ENCODE measurements around the gene HAPLN2.

HAPLN2 gene

GRCh38 chr1:156645056-156645455 lies 25.8 kb downstream of the HAPLN2 start:
- no peak for DNase-seq (ENCODE audit: low spot score)

GRCh38 chr1:156645666-156646065 lies 26.5 kb downstream of the HAPLN2 start:
- no peak for DNase-seq (ENCODE audit: low spot score)

GRCh38 chr1:156646738-156647211 lies 27.6 kb downstream of the HAPLN2 start:
- no peak for DNase-seq (ENCODE audit: low spot score)

- no peak for DNase-seq (ENCODE audit: low spot score)
Measured at GRCh38 chr1:156647351-156647750, 28.1 kb downstream of the HAPLN2 start.

- DNase-seq (ENCODE audit: low spot score) = no peak
Measured at GRCh38 chr1:156648496-156648895, 29.3 kb downstream of the HAPLN2 start.

DNA sequence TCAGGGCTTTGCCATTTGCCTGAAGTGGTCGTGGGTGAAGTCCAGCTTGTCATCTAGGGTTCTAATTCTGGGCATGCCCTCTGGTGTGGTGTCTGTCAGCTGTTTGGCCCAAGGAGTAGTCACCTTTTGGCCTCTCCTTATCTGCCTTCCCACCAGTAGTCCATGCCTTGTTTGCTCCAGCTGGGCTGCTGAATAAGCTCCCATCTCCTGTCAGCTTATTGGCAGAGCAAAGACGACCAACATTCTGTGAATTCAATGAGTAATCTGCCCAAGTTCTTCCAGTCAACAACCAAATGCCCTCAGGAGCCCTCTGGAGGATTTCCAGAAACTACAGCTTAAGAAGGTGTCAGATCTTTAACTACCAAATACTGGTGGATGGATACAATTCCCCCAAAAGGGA lies 29.7 kb downstream of the HAPLN2 start:
- DNase-seq (ENCODE audit: low spot score) = no peak

DNA sequence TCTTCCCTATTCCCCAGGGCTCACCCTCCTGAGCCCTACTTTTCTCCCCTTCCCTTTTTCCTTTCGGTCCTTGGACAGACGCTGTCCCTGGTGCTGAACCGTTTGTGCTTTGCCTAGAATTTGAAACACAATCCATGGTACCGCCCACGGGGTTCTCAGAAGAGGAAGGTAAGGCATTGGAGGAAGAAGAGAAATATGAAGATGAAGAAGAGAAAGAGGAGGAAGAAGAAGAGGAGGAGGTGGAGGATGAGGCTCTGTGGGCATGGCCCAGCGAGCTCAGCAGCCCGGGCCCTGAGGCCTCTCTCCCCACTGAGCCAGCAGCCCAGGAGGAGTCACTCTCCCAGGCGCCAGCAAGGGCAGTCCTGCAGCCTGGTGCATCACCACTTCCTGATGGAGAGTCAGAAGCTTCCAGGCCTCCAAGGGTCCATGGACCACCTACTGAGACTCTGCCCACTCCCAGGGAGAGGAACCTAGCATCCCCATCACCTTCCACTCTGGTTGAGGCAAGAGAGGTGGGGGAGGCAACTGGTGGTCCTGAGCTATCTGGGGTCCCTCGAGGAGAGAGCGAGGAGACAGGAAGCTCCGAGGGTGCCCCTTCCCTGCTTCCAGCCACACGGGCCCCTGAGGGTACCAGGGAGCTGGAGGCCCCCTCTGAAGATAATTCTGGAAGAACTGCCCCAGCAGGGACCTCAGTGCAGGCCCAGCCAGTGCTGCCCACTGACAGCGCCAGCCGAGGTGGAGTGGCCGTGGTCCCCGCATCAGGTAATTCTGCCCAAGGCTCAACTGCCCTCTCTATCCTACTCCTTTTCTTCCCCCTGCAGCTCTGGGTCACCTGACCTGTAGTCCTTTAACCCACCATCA lies 33.1 kb downstream of the HAPLN2 start:
- no peak for DNase-seq (ENCODE audit: low spot score)

- no peak for DNase-seq (ENCODE audit: low spot score)
Measured at GRCh38 chr1:156652992-156653355, 33.8 kb downstream of the HAPLN2 start.

DNA sequence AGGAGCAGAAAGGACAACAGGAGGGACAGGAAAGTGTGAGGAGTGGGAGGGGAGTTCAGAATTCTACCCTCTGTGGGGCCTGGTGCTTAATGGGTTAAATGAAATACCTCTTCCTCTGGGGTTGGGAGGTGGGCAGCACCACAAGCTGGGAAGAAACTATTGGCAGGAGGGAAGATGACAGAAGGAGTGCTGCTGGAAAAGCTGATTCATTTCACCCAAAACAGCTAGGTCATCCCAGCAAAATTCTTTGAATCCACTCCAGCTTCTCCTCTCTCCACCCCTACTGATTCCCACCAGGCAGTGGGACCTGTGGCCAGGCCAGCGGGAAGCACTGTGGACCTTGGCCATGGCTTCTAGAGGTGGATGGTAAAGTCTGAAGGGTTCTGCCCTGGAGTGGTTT lies 35.5 kb downstream of the HAPLN2 start:
- no peak for DNase-seq (ENCODE audit: low spot score)

DNA sequence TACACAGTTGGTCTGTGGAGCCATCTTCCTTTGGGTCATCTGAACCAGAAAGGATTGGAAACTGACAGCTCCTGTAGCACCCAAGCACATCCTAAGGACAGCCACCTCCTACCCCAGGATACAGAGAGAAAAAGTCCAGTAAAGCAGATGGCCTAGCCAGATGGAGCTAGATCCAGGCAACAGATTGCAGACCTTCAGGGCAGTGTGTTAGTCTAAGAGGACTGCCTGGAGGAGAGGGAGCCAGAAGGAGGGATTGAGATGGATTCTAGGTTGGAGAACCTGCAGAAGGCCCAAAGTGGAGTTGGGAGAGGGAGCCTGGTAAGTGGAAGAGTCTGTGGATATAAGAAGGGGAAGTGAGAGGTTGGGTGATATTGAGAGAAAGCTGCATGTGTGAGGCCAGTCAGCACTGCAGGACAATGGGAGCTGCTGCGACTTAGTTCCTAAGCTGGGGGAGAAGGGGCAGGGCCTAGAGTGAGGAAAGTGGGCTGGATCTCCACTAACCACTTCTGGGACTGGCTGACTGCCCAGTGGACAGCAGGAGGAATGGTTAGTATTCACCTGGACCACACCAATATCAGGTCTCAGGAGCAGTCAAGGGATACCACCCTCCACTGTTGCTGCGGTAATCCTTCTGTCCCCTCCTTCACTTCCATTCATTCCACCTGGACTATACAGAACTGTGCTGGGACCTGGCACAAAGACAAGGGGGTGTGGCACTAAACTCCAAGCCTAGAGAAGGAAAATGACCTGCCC lies 36.1 kb downstream of the HAPLN2 start:
- no peak for DNase-seq (ENCODE audit: low spot score)

DNA sequence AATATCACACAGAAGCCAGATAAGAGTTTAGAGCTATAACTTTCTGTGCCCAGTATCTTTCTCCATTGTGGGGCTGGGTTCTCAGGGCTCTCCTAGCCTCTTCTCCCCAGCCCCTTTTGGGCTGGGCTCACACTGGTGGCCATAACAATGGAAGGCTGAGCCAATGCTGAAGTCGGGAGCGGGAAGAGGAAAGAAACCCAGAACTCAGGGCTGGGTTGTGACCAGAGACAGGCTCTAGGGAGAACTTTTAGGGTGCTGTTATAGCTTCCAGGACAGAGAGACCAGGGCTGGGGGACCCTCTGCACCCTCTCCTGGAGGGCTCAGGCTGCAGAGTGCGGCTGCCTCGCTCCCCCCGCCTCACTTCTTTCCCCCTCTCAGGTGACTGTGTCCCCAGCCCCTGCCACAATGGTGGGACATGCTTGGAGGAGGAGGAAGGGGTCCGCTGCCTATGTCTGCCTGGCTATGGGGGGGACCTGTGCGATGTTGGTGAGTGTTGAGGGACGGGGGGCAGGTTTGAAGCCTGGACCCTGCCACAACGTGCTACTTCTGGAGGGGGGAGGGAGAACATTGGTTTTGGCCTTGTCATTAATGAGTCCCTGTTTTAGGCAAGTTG lies 36.8 kb downstream of the HAPLN2 start:
- DNase-seq (ENCODE audit: low spot score) = no peak

GRCh38 chr1:156656806-156657740 lies 37.9 kb downstream of the HAPLN2 start:
- DNase-seq (ENCODE audit: low spot score) = peak; percentile 82

DNA sequence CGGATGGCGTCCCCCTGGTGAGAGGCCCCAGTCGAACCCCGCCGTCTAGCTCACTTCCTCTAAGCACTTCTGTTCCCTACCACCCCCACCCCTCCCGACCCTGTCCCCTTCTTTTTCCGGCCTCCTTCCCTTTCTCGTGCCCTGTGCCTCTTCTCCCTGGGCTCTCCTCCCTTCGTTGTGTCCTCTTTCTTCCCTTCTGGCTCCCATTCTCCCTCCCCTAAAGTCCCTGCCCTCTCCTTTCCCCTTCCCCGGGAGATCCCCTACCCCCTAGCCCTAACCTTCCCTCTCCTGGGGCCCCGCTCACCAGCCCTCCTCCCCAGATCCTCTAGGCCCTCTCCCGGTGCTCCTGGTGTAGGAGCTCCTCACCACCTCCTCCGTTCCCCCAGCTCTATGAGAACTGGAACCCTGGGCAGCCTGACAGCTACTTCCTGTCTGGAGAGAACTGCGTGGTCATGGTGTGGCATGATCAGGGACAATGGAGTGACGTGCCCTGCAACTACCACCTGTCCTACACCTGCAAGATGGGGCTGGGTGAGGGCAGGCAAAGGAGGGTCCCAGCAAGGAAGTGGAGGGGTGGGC lies 38.6 kb downstream of the HAPLN2 start:
- DNase-seq (ENCODE audit: low spot score) = no peak

GRCh38 chr1:156658496-156658895 lies 39.3 kb downstream of the HAPLN2 start:
- no peak for DNase-seq (ENCODE audit: low spot score)

GRCh38 chr1:156658945-156659574 lies 39.8 kb downstream of the HAPLN2 start:
- no peak for DNase-seq (ENCODE audit: low spot score)

- no peak for DNase-seq (ENCODE audit: low spot score)
Measured at GRCh38 chr1:156659661-156659987, 40.4 kb downstream of the HAPLN2 start.

- peak; percentile 98 for DNase-seq (ENCODE audit: low spot score)
Measured at GRCh38 chr1:156659988-156660751, 41.0 kb downstream of the HAPLN2 start.

GRCh38 chr1:156660752-156661112 lies 41.5 kb downstream of the HAPLN2 start:
- DNase-seq (ENCODE audit: low spot score) = no peak

GRCh38 chr1:156662005-156662799 lies 43.0 kb downstream of the HAPLN2 start:
- DNase-seq (ENCODE audit: low spot score) = no peak

GRCh38 chr1:156662800-156663055 lies 43.5 kb downstream of the HAPLN2 start:
- no peak for DNase-seq (ENCODE audit: low spot score)
